Breast epithelium (tissue), 3 donors: ENCODE results near the gene TOP3A.

Experiments used
- POLR2A ChIP-seq: fragments of 450-650 bp; IDR thresholded peaks from one replicate; pipeline ENCODE4 v1.6.1; 2016; ENCODE audit warnings: antibody characterized with exemption, mild to moderate bottlenecking, moderate library complexity
- POLR2AphosphoS5 ChIP-seq, 3 donors: sonication (generic); formaldehyde crosslinking; IDR thresholded peaks; one replicate each; pipeline ENCODE4 v1.6.1; 2017; ENCODE audit warnings: antibody characterized with exemption in 3 of 3
- TF ChIP-seq, protein P1 (sequence below), 3 donors: fragments of 450-650 bp; IDR thresholded peaks; one replicate each; pipeline ENCODE4 v1.5.1; 2016 to 2017; ENCODE audit warnings: antibody characterized with exemption in 3 of 3, mild to moderate bottlenecking in 3 of 3, moderate library complexity in 3 of 3

DNA sequence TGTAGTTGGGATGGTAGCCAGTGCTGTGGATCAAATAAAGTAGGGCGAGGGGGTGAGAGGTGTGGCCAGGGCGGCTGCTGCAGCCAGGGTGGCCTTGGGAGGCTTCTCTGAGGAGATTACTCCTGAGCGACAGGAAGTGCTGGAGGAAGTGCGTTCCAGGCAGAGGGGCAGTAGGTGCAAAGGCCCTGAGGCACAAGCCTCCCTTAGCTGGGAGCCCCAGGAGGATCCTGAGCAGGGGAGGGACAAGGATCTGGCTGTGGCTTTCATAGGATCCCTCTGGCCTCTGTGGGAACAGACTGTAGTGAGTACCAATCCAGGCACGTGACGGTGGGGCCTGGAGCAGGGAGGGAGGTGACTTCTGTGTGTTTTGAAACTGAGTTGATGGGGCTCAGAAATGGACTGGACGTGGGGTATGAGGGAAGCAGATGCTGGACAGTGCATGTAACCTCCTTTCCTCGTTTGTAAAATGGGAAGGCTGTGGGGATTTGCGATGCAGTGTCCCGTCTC is 86.6 kb downstream of the TOP3A start:
- no peak for TF ChIP-seq POLR2A
- TF ChIP-seq, protein P1, sequence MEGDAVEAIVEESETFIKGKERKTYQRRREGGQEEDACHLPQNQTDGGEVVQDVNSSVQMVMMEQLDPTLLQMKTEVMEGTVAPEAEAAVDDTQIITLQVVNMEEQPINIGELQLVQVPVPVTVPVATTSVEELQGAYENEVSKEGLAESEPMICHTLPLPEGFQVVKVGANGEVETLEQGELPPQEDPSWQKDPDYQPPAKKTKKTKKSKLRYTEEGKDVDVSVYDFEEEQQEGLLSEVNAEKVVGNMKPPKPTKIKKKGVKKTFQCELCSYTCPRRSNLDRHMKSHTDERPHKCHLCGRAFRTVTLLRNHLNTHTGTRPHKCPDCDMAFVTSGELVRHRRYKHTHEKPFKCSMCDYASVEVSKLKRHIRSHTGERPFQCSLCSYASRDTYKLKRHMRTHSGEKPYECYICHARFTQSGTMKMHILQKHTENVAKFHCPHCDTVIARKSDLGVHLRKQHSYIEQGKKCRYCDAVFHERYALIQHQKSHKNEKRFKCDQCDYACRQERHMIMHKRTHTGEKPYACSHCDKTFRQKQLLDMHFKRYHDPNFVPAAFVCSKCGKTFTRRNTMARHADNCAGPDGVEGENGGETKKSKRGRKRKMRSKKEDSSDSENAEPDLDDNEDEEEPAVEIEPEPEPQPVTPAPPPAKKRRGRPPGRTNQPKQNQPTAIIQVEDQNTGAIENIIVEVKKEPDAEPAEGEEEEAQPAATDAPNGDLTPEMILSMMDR (IDR thresholded peaks at IDR 0.05) = no peak
- TF ChIP-seq POLR2AphosphoS5 (IDR thresholded peaks at IDR 0.05) = no peak
